ENCODE results near the gene AREG.

AREG gene

DNA sequence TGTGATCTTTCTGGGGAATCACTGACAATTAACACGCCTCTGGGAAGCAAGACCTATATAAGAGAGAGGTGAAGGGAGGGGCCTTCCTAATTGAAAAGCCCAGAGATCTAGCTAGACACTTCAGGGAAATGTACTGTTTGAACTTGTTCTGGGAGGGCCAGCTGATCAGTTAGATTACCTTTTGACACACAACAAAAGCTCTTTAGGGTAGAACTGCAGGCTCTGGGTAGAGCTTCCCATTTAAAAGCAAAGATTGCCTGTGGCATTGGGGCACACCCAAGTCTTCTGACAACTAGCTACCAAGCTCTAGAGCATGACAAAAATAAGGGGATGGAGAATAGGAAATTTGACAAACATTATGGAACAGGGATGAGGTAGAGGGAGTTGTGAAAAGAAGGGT is 26.3 kb downstream of the AREG start:
- TF ChIP-seq, protein P1, sequence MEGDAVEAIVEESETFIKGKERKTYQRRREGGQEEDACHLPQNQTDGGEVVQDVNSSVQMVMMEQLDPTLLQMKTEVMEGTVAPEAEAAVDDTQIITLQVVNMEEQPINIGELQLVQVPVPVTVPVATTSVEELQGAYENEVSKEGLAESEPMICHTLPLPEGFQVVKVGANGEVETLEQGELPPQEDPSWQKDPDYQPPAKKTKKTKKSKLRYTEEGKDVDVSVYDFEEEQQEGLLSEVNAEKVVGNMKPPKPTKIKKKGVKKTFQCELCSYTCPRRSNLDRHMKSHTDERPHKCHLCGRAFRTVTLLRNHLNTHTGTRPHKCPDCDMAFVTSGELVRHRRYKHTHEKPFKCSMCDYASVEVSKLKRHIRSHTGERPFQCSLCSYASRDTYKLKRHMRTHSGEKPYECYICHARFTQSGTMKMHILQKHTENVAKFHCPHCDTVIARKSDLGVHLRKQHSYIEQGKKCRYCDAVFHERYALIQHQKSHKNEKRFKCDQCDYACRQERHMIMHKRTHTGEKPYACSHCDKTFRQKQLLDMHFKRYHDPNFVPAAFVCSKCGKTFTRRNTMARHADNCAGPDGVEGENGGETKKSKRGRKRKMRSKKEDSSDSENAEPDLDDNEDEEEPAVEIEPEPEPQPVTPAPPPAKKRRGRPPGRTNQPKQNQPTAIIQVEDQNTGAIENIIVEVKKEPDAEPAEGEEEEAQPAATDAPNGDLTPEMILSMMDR (conservative IDR thresholded peaks at IDR 0.05; ENCODE audit: low read length), result no peak
- TF ChIP-seq EZH2phosphoT487 (IDR thresholded peaks at IDR 0.05; ENCODE audit: borderline replicate concordance), result no peak
- Histone ChIP-seq H3K9me2 (replicated peaks; ENCODE audit: low read depth, low read length) (no peaks in the 10 kb centered on the region), H3K4me1 (ENCODE audit: insufficient read depth, low read length, poor library complexity, severe bottlenecking) (no peaks in the 10 kb centered on the region), H3K9me3 (ENCODE audit: insufficient read depth, low read depth, low read length) (no peaks in the 10 kb centered on the region), H4K20me1 (ENCODE audit: insufficient read depth, low read length, poor library complexity, severe bottlenecking) (no peaks in the 10 kb centered on the region), H3K9ac (ENCODE audit: low read depth, low read length, poor library complexity, severe bottlenecking) (no peak overlapping the region), H3F3A (ENCODE audit: low read depth) (no peaks in the 10 kb centered on the region), H3K27me3 (ENCODE audit: insufficient read depth, low read length, poor library complexity, severe bottlenecking) (no peaks in the 10 kb centered on the region), H2AFZ (ENCODE audit: low read length) (no peak overlapping the region), H3K36me3 (ENCODE audit: insufficient read depth, low read length) (no peaks in the 10 kb centered on the region), H3K4me2 (ENCODE audit: low read depth, low read length, poor library complexity, severe bottlenecking) (no peak overlapping the region), H3K79me2 (ENCODE audit: insufficient read depth, low read length) (no peaks in the 10 kb centered on the region), H3K4me3 (ENCODE audit: low read length, poor library complexity, severe bottlenecking) (no peak overlapping the region)

DNA sequence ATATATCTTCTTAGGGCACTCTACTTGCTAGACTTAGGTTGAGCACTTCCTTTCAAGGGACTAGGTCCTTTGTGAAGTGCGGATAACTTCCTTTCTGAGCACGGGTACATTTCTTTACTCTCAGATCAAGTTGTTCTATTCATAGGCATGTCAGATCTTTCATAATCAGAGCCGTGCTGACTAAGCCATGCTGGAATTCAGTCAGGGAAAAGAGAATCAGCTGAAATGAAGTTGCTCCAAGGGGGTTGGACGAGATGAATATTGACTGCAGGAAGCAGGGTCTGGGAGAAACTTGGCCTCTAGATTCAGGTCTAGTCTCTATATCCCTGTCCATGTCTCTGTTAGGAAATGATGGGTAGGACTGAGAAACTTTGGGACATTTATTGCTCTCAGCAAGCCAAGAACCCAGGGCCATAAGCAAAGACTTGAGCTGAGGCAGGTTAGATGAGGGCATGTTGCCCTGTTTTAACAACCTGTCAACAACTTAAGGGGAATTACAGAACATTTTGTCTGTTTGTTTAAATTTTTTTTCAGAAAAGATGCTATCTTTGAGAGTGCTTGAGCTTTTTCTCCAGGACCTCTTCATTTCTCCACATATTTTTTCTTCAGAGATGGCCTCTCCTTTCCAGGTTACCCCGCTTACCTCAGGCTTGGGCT is 28.3 kb downstream of the AREG start:
- no peak overlapping the region for H3K4me2 ChIP-seq (ENCODE audit: low read depth, low read length, poor library complexity, severe bottlenecking)
- H2AFZ ChIP-seq (ENCODE audit: low read length), result no peak overlapping the region

DNA sequence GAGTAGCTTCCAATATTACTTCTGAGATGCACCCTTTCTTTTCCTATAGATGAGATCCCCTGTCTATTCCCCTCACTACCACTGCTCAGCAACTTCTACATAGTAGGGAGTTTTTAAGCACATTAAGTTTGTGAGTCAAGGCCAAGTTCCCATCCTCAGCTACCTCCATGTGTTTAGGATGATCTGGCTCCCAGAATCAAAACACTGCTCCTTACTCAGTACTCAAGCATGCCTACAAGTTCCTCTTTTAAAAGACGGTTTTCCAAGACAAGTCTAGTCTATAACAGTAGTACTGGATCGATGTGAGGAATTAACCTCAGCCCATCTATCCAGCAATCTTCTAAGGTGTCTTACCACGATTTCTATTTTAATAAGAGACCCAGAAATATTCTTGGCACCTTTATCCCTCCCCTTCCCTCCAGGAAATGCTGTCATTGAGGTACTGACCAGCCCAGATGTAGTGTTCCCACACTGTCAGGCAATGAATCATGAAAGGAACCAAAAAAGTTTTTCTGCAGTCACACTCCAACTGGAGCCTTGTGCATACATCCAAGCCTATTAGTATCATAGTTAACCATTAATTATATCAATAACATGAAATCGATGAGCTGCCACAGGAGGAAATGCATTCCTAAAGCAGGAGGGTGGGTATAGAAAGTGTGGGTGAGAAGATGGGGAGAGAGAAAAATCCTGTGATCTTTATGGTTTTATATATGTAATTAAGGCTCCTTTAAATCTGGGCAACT is 29.6 kb downstream of the AREG start:
- H3K36me3 ChIP-seq (ENCODE audit: insufficient read depth, low read length), result no peaks in the 10 kb centered on the region
- no peaks in the 10 kb centered on the region for H3K9me3 ChIP-seq (ENCODE audit: insufficient read depth, low read depth, low read length)
- no peaks in the 10 kb centered on the region for H3K79me2 ChIP-seq (ENCODE audit: insufficient read depth, low read length)
- no peaks in the 10 kb centered on the region for H3K9me2 ChIP-seq (replicated peaks; ENCODE audit: low read depth, low read length)
- no peak for TF ChIP-seq EZH2phosphoT487 (IDR thresholded peaks at IDR 0.05; ENCODE audit: borderline replicate concordance)
- TF ChIP-seq, protein P1 (conservative IDR thresholded peaks at IDR 0.05; ENCODE audit: low read length), result no peak
- no peak overlapping the region for H3K4me2 ChIP-seq (ENCODE audit: low read depth, low read length, poor library complexity, severe bottlenecking)
- no peaks in the 10 kb centered on the region for H3F3A ChIP-seq (ENCODE audit: low read depth)
- H3K27me3 ChIP-seq (ENCODE audit: insufficient read depth, low read length, poor library complexity, severe bottlenecking), result no peaks in the 10 kb centered on the region
- H3K9ac ChIP-seq (ENCODE audit: low read depth, low read length, poor library complexity, severe bottlenecking), result no peak overlapping the region
- no peak overlapping the region for H3K4me3 ChIP-seq (ENCODE audit: low read length, poor library complexity, severe bottlenecking)
- H2AFZ ChIP-seq (ENCODE audit: low read length), result no peak overlapping the region
- H4K20me1 ChIP-seq (ENCODE audit: insufficient read depth, low read length, poor library complexity, severe bottlenecking), result no peaks in the 10 kb centered on the region
- H3K4me1 ChIP-seq (ENCODE audit: insufficient read depth, low read length, poor library complexity, severe bottlenecking), result no peaks in the 10 kb centered on the region

More for the DNA sequence above, 28.3 kb downstream of the AREG start:
- Histone ChIP-seq H3F3A (ENCODE audit: low read depth) (no peaks in the 10 kb centered on the region), H3K9ac (ENCODE audit: low read depth, low read length, poor library complexity, severe bottlenecking) (no peak overlapping the region), H3K79me2 (ENCODE audit: insufficient read depth, low read length) (no peaks in the 10 kb centered on the region), H3K4me1 (ENCODE audit: insufficient read depth, low read length, poor library complexity, severe bottlenecking) (no peaks in the 10 kb centered on the region), H3K36me3 (ENCODE audit: insufficient read depth, low read length) (no peaks in the 10 kb centered on the region), H3K9me3 (ENCODE audit: insufficient read depth, low read depth, low read length) (no peaks in the 10 kb centered on the region), H3K9me2 (replicated peaks; ENCODE audit: low read depth, low read length) (no peaks in the 10 kb centered on the region), H3K4me3 (ENCODE audit: low read length, poor library complexity, severe bottlenecking) (no peak overlapping the region), H3K27me3 (ENCODE audit: insufficient read depth, low read length, poor library complexity, severe bottlenecking) (no peaks in the 10 kb centered on the region), H4K20me1 (ENCODE audit: insufficient read depth, low read length, poor library complexity, severe bottlenecking) (no peaks in the 10 kb centered on the region)
- no peak for TF ChIP-seq EZH2phosphoT487 (IDR thresholded peaks at IDR 0.05; ENCODE audit: borderline replicate concordance)
- TF ChIP-seq, protein P1 (conservative IDR thresholded peaks at IDR 0.05; ENCODE audit: low read length), result no peak
